ENCODE measurements around the gene SLC39A8. TPM values are rescaled to one million over a fixed set of nuclear protein-coding genes. Genes with fewer than 3 reads are reported as not detected.
"Not testable (repeated sequence)": the region's sequence is repeated elsewhere in the genome, so short reads cannot be mapped to it uniquely, and the experiment has no call there.

The SLC39A8 gene
- polyA plus RNA-seq, 3 donors: 1.8 to 7.8 (median 6.1) TPM

DNA sequence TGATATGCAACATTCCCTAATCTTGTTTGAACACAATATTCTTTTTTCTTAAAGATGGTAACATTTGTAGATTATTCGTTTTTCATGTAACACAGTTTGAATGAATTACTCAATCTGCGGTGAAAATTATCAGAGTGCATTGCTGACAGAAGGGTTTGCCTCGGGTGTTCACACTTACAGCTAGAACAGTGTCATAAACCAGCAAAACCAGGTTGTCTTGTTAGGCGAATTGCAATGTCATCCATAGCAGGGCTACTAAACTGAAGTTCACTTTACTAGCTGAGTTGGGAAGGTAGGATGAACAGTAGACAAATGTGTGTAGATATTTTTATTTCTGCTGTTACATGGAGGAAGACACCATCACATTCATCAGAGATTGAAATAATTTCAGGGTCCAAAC lies 98.9 kb downstream of the SLC39A8 start:
- H3K27me3 Mint-ChIP-seq (ENCODE audit: low read depth in 3 of 3): peaks cover 0 to 2% (median 0%) of the 10 kb centered on the region in 3 donors
- Histone ChIP-seq H3K4me2 (replicated peaks; ENCODE audit: extremely low read depth, low read length, poor library complexity, severe bottlenecking) (no peak overlapping the region), H3K4me3 (replicated peaks in 1 of 3; ENCODE audit: low read depth in 2 of 3, low read length in 3 of 3) (no peak overlapping the region), H3K9ac (ENCODE audit: insufficient read depth, low read length, poor library complexity, severe bottlenecking) (no peak overlapping the region), H3K79me2 (ENCODE audit: insufficient read depth, low read length) (no peaks in the 10 kb centered on the region), H4K20me1 (ENCODE audit: insufficient read depth, low read length) (no peaks in the 10 kb centered on the region), H3K27me3 (ENCODE audit: control insufficient read depth in 2 of 2, insufficient read depth in 2 of 2, low read length in 2 of 2) (no peaks in the 10 kb centered on the region), H3K36me3 (replicated peaks in 1 of 2; ENCODE audit: control insufficient read depth in 1 of 2, insufficient read depth in 2 of 2, low read length in 2 of 2) (no peaks in the 10 kb centered on the region), H2AFZ (ENCODE audit: insufficient read depth, low read depth, low read length, poor library complexity, severe bottlenecking) (no peak overlapping the region), H3K4me1 (ENCODE audit: control insufficient read depth in 1 of 2, insufficient read depth in 2 of 2, low read length in 2 of 2) (no peaks in the 10 kb centered on the region), H3K27ac (ENCODE audit: low read depth in 1 of 2, low read length in 2 of 2) (no peak overlapping the region), H3K9me3 (replicated peaks in 1 of 2; ENCODE audit: control insufficient read depth in 1 of 2, insufficient read depth in 1 of 2, low read length in 2 of 2) (peaks cover 4 to 11% of the 10 kb centered on the region in 2 donors)
- WGBS (ENCODE audit: insufficient coverage): 100% methylated on average over 2 of the region's 4 CpGs
- H3K9me3 Mint-ChIP-seq: peaks cover 20 to 35% (median 26%) of the 10 kb centered on the region in 7 donors
- H3K4me3 Mint-ChIP-seq: no peak overlapping the region
- H3K36me3 Mint-ChIP-seq: no peaks in the 10 kb centered on the region
- no peaks in the 10 kb centered on the region for H3K4me1 Mint-ChIP-seq
- intact Hi-C loops (cut with micrococcal nuclease): no loop called here
- TF ChIP-seq, protein P1, sequence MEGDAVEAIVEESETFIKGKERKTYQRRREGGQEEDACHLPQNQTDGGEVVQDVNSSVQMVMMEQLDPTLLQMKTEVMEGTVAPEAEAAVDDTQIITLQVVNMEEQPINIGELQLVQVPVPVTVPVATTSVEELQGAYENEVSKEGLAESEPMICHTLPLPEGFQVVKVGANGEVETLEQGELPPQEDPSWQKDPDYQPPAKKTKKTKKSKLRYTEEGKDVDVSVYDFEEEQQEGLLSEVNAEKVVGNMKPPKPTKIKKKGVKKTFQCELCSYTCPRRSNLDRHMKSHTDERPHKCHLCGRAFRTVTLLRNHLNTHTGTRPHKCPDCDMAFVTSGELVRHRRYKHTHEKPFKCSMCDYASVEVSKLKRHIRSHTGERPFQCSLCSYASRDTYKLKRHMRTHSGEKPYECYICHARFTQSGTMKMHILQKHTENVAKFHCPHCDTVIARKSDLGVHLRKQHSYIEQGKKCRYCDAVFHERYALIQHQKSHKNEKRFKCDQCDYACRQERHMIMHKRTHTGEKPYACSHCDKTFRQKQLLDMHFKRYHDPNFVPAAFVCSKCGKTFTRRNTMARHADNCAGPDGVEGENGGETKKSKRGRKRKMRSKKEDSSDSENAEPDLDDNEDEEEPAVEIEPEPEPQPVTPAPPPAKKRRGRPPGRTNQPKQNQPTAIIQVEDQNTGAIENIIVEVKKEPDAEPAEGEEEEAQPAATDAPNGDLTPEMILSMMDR (IDR thresholded peaks at IDR 0.05): no peak
- DNase-seq: no peak
- H3K27ac Mint-ChIP-seq: no peak overlapping the region

DNA sequence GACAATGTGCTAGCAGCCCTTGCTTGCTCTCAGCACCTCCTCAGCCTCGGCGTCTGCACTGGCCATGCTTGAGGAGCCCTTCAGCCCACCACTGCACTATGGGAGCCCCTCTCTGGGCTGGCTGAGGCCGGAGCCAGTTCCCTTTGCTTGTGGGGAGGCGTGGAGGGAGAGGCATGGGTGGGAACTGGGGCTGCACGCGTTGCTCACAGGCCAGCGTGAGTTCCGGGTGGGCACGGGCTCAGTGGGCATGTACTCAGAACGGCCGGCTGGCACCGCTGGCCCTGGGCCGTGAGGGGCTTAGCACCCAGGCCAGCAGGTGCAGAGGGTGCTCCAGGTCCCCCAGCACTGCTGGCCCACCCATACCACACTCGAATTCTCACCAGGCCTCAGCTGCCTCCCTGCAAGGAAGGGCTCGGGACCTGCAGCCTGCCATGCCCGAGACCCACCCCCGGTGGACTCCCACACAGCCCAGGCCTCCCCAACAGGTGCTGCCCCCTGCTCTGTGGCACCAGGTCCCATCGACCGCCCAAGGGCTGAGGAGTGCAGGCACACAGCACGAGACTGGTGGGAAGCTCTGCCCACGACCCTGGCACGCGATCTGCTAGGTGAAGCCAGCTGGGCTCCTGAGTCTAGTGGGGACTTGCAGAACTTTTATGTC lies 100.3 kb downstream of the SLC39A8 start:
- H3K9ac ChIP-seq (ENCODE audit: insufficient read depth, low read length, poor library complexity, severe bottlenecking): no peak overlapping the region
- intact Hi-C loops (cut with micrococcal nuclease): no loop called here
- peaks cover 4 to 11% of the 10 kb centered on the region in 2 donors for H3K9me3 ChIP-seq (replicated peaks in 1 of 2; ENCODE audit: control insufficient read depth in 1 of 2, insufficient read depth in 1 of 2, low read length in 2 of 2)
- no peaks in the 10 kb centered on the region for H3K4me1 Mint-ChIP-seq
- peaks cover 22 to 36% (median 29%) of the 10 kb centered on the region in 7 donors for H3K9me3 Mint-ChIP-seq
- no peak overlapping the region for H3K4me3 Mint-ChIP-seq
- DNase-seq: no peak
- no peak overlapping the region for H2AFZ ChIP-seq (ENCODE audit: insufficient read depth, low read depth, low read length, poor library complexity, severe bottlenecking)
- peaks cover 0 to 2% (median 0%) of the 10 kb centered on the region in 3 donors for H3K27me3 Mint-ChIP-seq (ENCODE audit: low read depth in 3 of 3)
- no peaks in the 10 kb centered on the region for H4K20me1 ChIP-seq (ENCODE audit: insufficient read depth, low read length)
- WGBS (ENCODE audit: insufficient coverage): 88% methylated on average over 18 of the region's 23 CpGs
- H3K79me2 ChIP-seq (ENCODE audit: insufficient read depth, low read length): no peaks in the 10 kb centered on the region
- no peaks in the 10 kb centered on the region for H3K27me3 ChIP-seq (ENCODE audit: control insufficient read depth in 2 of 2, insufficient read depth in 2 of 2, low read length in 2 of 2)
- H3K4me1 ChIP-seq (ENCODE audit: control insufficient read depth in 1 of 2, insufficient read depth in 2 of 2, low read length in 2 of 2): no peaks in the 10 kb centered on the region
- no peak overlapping the region for H3K4me2 ChIP-seq (replicated peaks; ENCODE audit: extremely low read depth, low read length, poor library complexity, severe bottlenecking)
- TF ChIP-seq, protein P1 (IDR thresholded peaks at IDR 0.05): no peak
- H3K27ac Mint-ChIP-seq: no peak overlapping the region
- no peak overlapping the region for H3K4me3 ChIP-seq (replicated peaks in 1 of 3; ENCODE audit: low read depth in 2 of 3, low read length in 3 of 3)
- no peak overlapping the region for H3K27ac ChIP-seq (ENCODE audit: low read depth in 1 of 2, low read length in 2 of 2)
- no peaks in the 10 kb centered on the region for H3K36me3 Mint-ChIP-seq
- no peaks in the 10 kb centered on the region for H3K36me3 ChIP-seq (replicated peaks in 1 of 2; ENCODE audit: control insufficient read depth in 1 of 2, insufficient read depth in 2 of 2, low read length in 2 of 2)

DNA sequence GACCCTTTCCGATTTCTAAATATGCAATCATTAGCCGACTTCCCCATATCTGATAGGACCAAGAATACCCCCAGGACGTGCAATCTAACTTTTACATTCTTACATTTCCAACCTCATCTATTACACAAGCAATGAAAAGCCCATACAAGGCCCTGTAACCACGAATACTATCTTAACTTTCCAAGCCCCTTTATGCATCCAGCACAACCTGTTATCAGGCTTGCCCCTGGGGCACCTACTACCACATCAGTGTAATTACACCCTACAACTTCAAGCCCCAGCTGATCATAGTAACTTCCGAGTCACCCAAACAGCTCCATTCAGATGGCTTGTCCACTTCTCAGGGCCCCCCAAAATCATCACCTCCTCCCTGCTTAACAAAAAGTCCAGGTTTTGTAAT lies 102.0 kb downstream of the SLC39A8 start:
- peaks cover 4 to 11% of the 10 kb centered on the region in 2 donors for H3K9me3 ChIP-seq (replicated peaks in 1 of 2; ENCODE audit: control insufficient read depth in 1 of 2, insufficient read depth in 1 of 2, low read length in 2 of 2)
- peaks cover 19 to 32% (median 22%) of the 10 kb centered on the region in 7 donors for H3K9me3 Mint-ChIP-seq
- H3K4me2 ChIP-seq (replicated peaks; ENCODE audit: extremely low read depth, low read length, poor library complexity, severe bottlenecking); H3K4me1 ChIP-seq (ENCODE audit: control insufficient read depth in 1 of 2, insufficient read depth in 2 of 2, low read length in 2 of 2); DNase-seq; H3K27me3 ChIP-seq (ENCODE audit: control insufficient read depth in 2 of 2, insufficient read depth in 2 of 2, low read length in 2 of 2); H3K4me1 Mint-ChIP-seq; H3K9ac ChIP-seq (ENCODE audit: insufficient read depth, low read length, poor library complexity, severe bottlenecking); H3K36me3 ChIP-seq (replicated peaks in 1 of 2; ENCODE audit: control insufficient read depth in 1 of 2, insufficient read depth in 2 of 2, low read length in 2 of 2); H3K79me2 ChIP-seq (ENCODE audit: insufficient read depth, low read length); intact Hi-C loops (cut with micrococcal nuclease); H4K20me1 ChIP-seq (ENCODE audit: insufficient read depth, low read length); H3K4me3 ChIP-seq (replicated peaks in 1 of 3; ENCODE audit: low read depth in 2 of 3, low read length in 3 of 3); H2AFZ ChIP-seq (ENCODE audit: insufficient read depth, low read depth, low read length, poor library complexity, severe bottlenecking); H3K27ac ChIP-seq (ENCODE audit: low read depth in 1 of 2, low read length in 2 of 2); H3K36me3 Mint-ChIP-seq; H3K27me3 Mint-ChIP-seq (ENCODE audit: low read depth in 3 of 3); H3K4me3 Mint-ChIP-seq; H3K27ac Mint-ChIP-seq: not testable (repeated sequence)
- WGBS (ENCODE audit: insufficient coverage): 81% methylated on average over 5 of the region's 5 CpGs

Measured in CD14-positive monocyte (primary cell).